ENCODE results near the gene SLC35F3. TPM values are rescaled to one million over a fixed set of nuclear protein-coding genes. Genes with fewer than 3 reads are reported as not detected.

Gene SLC35F3
- total RNA-seq, 2 donors from 2014 or later, result not detected

GRCh38 chr1:234000557-234001041 is 96.1 kb downstream of the SLC35F3 start:
- no peak for DNase-seq (ENCODE audit: low spot score)
- no peak overlapping the region for H3K4me3 ChIP-seq
- H3K27me3 ChIP-seq, result no peaks in the 10 kb centered on the region
- H3K36me3 ChIP-seq, result no peaks in the 10 kb centered on the region
- no peaks in the 10 kb centered on the region for H3K9me3 ChIP-seq
- no peak overlapping the region for H3K27ac ChIP-seq
- H3K4me1 ChIP-seq, result no peaks in the 10 kb centered on the region
- TF ChIP-seq, protein P1, sequence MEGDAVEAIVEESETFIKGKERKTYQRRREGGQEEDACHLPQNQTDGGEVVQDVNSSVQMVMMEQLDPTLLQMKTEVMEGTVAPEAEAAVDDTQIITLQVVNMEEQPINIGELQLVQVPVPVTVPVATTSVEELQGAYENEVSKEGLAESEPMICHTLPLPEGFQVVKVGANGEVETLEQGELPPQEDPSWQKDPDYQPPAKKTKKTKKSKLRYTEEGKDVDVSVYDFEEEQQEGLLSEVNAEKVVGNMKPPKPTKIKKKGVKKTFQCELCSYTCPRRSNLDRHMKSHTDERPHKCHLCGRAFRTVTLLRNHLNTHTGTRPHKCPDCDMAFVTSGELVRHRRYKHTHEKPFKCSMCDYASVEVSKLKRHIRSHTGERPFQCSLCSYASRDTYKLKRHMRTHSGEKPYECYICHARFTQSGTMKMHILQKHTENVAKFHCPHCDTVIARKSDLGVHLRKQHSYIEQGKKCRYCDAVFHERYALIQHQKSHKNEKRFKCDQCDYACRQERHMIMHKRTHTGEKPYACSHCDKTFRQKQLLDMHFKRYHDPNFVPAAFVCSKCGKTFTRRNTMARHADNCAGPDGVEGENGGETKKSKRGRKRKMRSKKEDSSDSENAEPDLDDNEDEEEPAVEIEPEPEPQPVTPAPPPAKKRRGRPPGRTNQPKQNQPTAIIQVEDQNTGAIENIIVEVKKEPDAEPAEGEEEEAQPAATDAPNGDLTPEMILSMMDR (IDR thresholded peaks at IDR 0.05), result no peak

- Histone ChIP-seq H3K27me3 (no peaks in the 10 kb centered on the region), H3K36me3 (no peaks in the 10 kb centered on the region), H3K9me3 (no peaks in the 10 kb centered on the region), H3K27ac (no peak overlapping the region), H3K4me1 (no peaks in the 10 kb centered on the region), H3K4me3 (no peak overlapping the region)
- no peak for DNase-seq (ENCODE audit: low spot score)
- TF ChIP-seq, protein P1 (IDR thresholded peaks at IDR 0.05), result no peak
Observed at GRCh38 chr1:234001817-234002216, 97.3 kb downstream of the SLC35F3 start.

GRCh38 chr1:234004591-234004990 is 100.1 kb downstream of the SLC35F3 start:
- Histone ChIP-seq H3K4me3 (no peak overlapping the region), H3K9me3 (peaks cover 0 to 7% of the 10 kb centered on the region in 2 donors), H3K4me1 (no peaks in the 10 kb centered on the region), H3K27me3 (no peaks in the 10 kb centered on the region), H3K27ac (no peak overlapping the region), H3K36me3 (no peaks in the 10 kb centered on the region)
- TF ChIP-seq, protein P1 (IDR thresholded peaks at IDR 0.05), result no peak
- DNase-seq (ENCODE audit: low spot score), result no peak

DNA sequence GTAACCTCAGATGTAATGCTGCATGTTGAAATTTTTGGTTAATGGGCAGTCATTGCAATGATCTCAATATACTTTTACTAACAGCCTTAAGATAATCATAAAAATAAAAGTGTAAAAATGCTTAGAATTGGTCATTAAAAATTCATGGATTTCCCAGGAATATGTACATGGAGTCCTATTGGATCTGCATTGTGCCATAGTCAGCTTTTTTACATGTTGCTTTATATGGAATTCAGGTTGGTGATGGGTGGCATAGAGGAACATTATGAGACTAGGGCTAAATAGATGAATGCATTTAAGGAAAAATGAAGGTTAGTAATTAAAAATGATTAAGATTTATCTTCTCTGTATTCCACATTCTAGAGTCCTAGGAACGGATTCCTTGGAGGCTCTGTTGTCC is 103.2 kb downstream of the SLC35F3 start:
- TF ChIP-seq, protein P1 (IDR thresholded peaks at IDR 0.05), result no peak
- no peak for DNase-seq (ENCODE audit: low spot score)
- H3K27me3 ChIP-seq, result no peaks in the 10 kb centered on the region

GRCh38 chr1:234008591-234008990 is 104.1 kb downstream of the SLC35F3 start:
- H3K27ac ChIP-seq, result no peak overlapping the region
- no peaks in the 10 kb centered on the region for H3K4me1 ChIP-seq
- no peaks in the 10 kb centered on the region for H3K36me3 ChIP-seq
- TF ChIP-seq, protein P1 (IDR thresholded peaks at IDR 0.05), result no peak
- no peak overlapping the region for H3K4me3 ChIP-seq
- no peak for DNase-seq (ENCODE audit: low spot score)
- no peaks in the 10 kb centered on the region for H3K27me3 ChIP-seq
- H3K9me3 ChIP-seq, result peaks cover 0 to 10% of the 10 kb centered on the region in 2 donors

More for the DNA sequence above, 103.2 kb downstream of the SLC35F3 start:
- no peaks in the 10 kb centered on the region for H3K4me1 ChIP-seq
- H3K27ac ChIP-seq, result no peak overlapping the region
- no peak overlapping the region for H3K4me3 ChIP-seq
- H3K9me3 ChIP-seq, result peaks cover 0 to 10% of the 10 kb centered on the region in 2 donors
- no peaks in the 10 kb centered on the region for H3K36me3 ChIP-seq

- Histone ChIP-seq H3K36me3 (no peaks in the 10 kb centered on the region), H3K27me3 (no peaks in the 10 kb centered on the region), H3K4me3 (no peak overlapping the region), H3K27ac (no peak overlapping the region), H3K4me1 (no peaks in the 10 kb centered on the region), H3K9me3 (peaks cover 0 to 10% of the 10 kb centered on the region in 2 donors)
- DNase-seq (ENCODE audit: low spot score), result no peak
- TF ChIP-seq, protein P1 (IDR thresholded peaks at IDR 0.05), result no peak
Observed at GRCh38 chr1:234009668-234010067, 105.2 kb downstream of the SLC35F3 start.

Measured in right atrium auricular region (tissue), 2 donors.